Fibroblast of lung (primary cell): ENCODE data around the gene PDE4D. TPM values are rescaled to one million over a fixed set of nuclear protein-coding genes. Genes with fewer than 3 reads are reported as not detected.

Experiments used
- DNase-seq, 2 donors: peaks; one replicate each; pipeline versions ENCODE4 v3.0.0 to v3.0.0-alpha.2; 2010; ENCODE audit warnings: low read depth in 2 of 2
- H2AFZ ChIP-seq: 2 replicates; pipeline ENCODE4 v1.5.1; 2012; ENCODE audit warnings: low read length, control low read depth, inconsistent platforms
- H3K27ac ChIP-seq: 2 replicates; pipeline ENCODE4 v1.5.1; 2011; ENCODE audit warnings: low read length, control low read depth; ENCODE audit not compliant: insufficient read depth
- H3K27me3 ChIP-seq: 2 replicates; pipeline ENCODE4 v1.5.1; 2011; ENCODE audit warnings: mild to moderate bottlenecking, low read length; ENCODE audit not compliant: control insufficient read depth, insufficient read depth
- H3K36me3 ChIP-seq: 2 replicates; pipeline ENCODE4 v1.5.1; 2011; ENCODE audit warnings: low read length; ENCODE audit not compliant: control insufficient read depth, insufficient read depth
- H3K4me1 ChIP-seq: 2 replicates; pipeline ENCODE4 v1.5.1; 2011; ENCODE audit warnings: low read length; ENCODE audit not compliant: control insufficient read depth, insufficient read depth; ENCODE audit errors: extremely low read depth
- H3K4me2 ChIP-seq: 2 replicates; pipeline ENCODE4 v1.5.1; 2011; ENCODE audit warnings: low read length, control low read depth; ENCODE audit not compliant: insufficient read depth; ENCODE audit errors: extremely low read depth
- H3K4me3 ChIP-seq, 4 experiments: fragments of 200-600 bp in 1 of 4; sonication (generic) in 1 of 4; replicated peaks in 1 of 4; 2 replicates each; pipeline ENCODE4 v1.5.1; 2011 to 2016; ENCODE audit warnings: low read length in 4 of 4, low read depth in 3 of 4, mild to moderate bottlenecking in 3 of 4, control low read depth in 2 of 4, inconsistent platforms in 1 of 4, mixed read lengths in 1 of 4; ENCODE audit not compliant: insufficient read depth in 1 of 4; ENCODE audit errors: control extremely low read depth in 1 of 4
- H3K79me2 ChIP-seq: 2 replicates; pipeline ENCODE4 v1.5.1; 2012; ENCODE audit warnings: mild to moderate bottlenecking, low read length, inconsistent platforms; ENCODE audit not compliant: control insufficient read depth, insufficient read depth
- H3K9ac ChIP-seq: 2 replicates; pipeline ENCODE4 v1.5.1; 2011; ENCODE audit warnings: mild to moderate bottlenecking, low read length, control low read depth; ENCODE audit not compliant: insufficient read depth
- H3K9me3 ChIP-seq: 2 replicates; pipeline ENCODE4 v1.5.1; 2012; ENCODE audit warnings: low read depth, low read length; ENCODE audit not compliant: control insufficient read depth, insufficient read depth
- H4K20me1 ChIP-seq: 2 replicates; pipeline ENCODE4 v1.5.1; 2011; ENCODE audit warnings: low read length; ENCODE audit not compliant: control insufficient read depth, insufficient read depth; ENCODE audit errors: extremely low read depth
- CTCF ChIP-seq, 2 donors: IDR thresholded peaks in 1 of 2; conservative IDR thresholded peaks in 1 of 2; 1 replicate in 1 of 2; 2 replicates in 1 of 2; pipeline ENCODE4 v1.5.1; 2011 to 2012; ENCODE audit warnings: low read length in 2 of 2, control low read depth in 1 of 2, inconsistent platforms in 1 of 2, low read depth in 1 of 2, mild to moderate bottlenecking in 1 of 2
- EZH2 ChIP-seq: IDR thresholded peaks from 2 replicates; pipeline ENCODE4 v1.5.1; 2012; ENCODE audit warnings: low read length, control low read depth, mild to moderate bottlenecking; ENCODE audit errors: missing control alignments
- polyA plus RNA-seq, 2 donors: library from polyadenylated mRNA; depleted of rRNA in 1 of 2; stranded (reverse) in 1 of 2; unstranded in 1 of 2; fragments of >200 nt; gene quantifications; 2 replicates each; pipeline ENCODE4 v1.2.1, GENCODE V29; 2011 to 2012; ENCODE audit warnings: missing spikeins in 1 of 2
- total RNA-seq: library from RNA; depleted of rRNA; stranded (reverse); fragments of >200 nt; gene quantifications from 2 replicates; pipeline ENCODE4 v1.2.1, GENCODE V29; 2014

PDE4D gene
- total and polyA plus RNA-seq, 2 donors (not counting 1 experiment from before 2014, with no cell fraction given), result 2.1 to 8.3 TPM

DNA sequence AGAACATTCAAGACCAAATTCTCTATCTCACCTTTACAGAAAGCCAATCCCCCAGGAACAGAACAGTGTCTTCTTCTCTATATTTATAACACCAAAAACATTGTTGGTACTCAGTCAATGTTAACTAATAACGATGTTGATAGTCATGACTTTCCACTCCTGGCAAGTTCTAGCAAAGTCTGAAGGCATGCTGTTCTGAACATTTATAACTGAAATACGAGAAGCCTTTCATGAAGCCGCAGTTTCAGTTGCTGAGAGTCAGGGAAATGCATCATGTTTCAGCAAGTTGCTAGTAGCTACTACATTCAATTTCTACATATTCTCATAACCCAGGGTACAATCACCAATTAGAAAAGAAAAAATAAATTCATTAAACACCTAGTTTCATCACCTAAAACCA lies 301.4 kb downstream of the PDE4D start:
- peak; percentile 46 to 83 for DNase-seq
- Histone ChIP-seq H3K27ac (no peak overlapping the region), H2AFZ (peak overlapping the region; percentile 25), H3K27me3 (no peaks in the 10 kb centered on the region), H3K79me2 (no peaks in the 10 kb centered on the region), H3K4me1 (peaks cover 2% of the 10 kb centered on the region), H3K4me3 (no peak overlapping the region), H3K4me2 (no peak overlapping the region), H3K36me3 (no peaks in the 10 kb centered on the region), H3K9me3 (no peaks in the 10 kb centered on the region), H3K9ac (no peak overlapping the region), H4K20me1 (no peaks in the 10 kb centered on the region)
- TF ChIP-seq EZH2 (no peak), CTCF (conservative IDR thresholded peaks at IDR 0.05 in 1 of 2, IDR thresholded peaks at IDR 0.05 in 1 of 2; ENCODE audit: low read depth in 1 of 2, low read length in 2 of 2) (no peak)

- DNase-seq, result no peak
- H3K4me2 ChIP-seq, result no peak overlapping the region
- H3K27ac ChIP-seq, result no peak overlapping the region
- H3K9ac ChIP-seq, result no peak overlapping the region
- TF ChIP-seq CTCF (conservative IDR thresholded peaks at IDR 0.05 in 1 of 2, IDR thresholded peaks at IDR 0.05 in 1 of 2; ENCODE audit: low read depth in 1 of 2, low read length in 2 of 2), result no peak
- TF ChIP-seq EZH2, result no peak
- peaks cover 2% of the 10 kb centered on the region for H3K4me1 ChIP-seq
- H3K27me3 ChIP-seq, result no peaks in the 10 kb centered on the region
- no peaks in the 10 kb centered on the region for H3K36me3 ChIP-seq
- no peak overlapping the region for H3K4me3 ChIP-seq
- no peaks in the 10 kb centered on the region for H3K9me3 ChIP-seq
- no peaks in the 10 kb centered on the region for H3K79me2 ChIP-seq
- no peak overlapping the region for H2AFZ ChIP-seq
- H4K20me1 ChIP-seq, result no peaks in the 10 kb centered on the region
Measured at GRCh38 chr5:59591162-59591561, 302.4 kb downstream of the PDE4D start.

DNA sequence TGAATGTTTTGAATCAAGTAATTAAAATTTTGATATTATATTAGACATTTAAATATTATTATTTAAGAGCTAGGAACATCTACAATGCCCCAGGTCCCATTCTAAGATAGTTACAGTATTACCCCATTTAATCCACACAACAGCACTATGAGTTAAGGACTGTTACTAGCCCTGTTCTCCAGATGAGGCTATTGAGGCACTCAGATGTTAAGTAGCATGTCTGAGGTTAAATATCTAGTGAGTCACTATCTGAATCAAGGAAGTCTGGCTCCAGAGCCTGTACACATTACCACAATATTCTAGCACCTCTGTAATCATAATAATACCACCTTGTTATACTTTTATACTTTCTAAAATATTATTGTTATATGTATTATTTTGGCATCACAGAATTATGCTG lies 304.6 kb downstream of the PDE4D start:
- TF ChIP-seq EZH2 (no peak), CTCF (conservative IDR thresholded peaks at IDR 0.05 in 1 of 2, IDR thresholded peaks at IDR 0.05 in 1 of 2; ENCODE audit: low read depth in 1 of 2, low read length in 2 of 2) (no peak)
- H3K4me1 ChIP-seq, result peaks cover 2% of the 10 kb centered on the region
- no peaks in the 10 kb centered on the region for H3K27me3 ChIP-seq
- H3K9ac ChIP-seq, result no peak overlapping the region
- H3K4me3 ChIP-seq, result no peak overlapping the region
- no peak overlapping the region for H2AFZ ChIP-seq
- H3K9me3 ChIP-seq, result no peaks in the 10 kb centered on the region
- H4K20me1 ChIP-seq, result no peaks in the 10 kb centered on the region
- H3K27ac ChIP-seq, result no peak overlapping the region
- peak; percentile 14 to 83 for DNase-seq
- no peaks in the 10 kb centered on the region for H3K36me3 ChIP-seq
- no peaks in the 10 kb centered on the region for H3K79me2 ChIP-seq
- no peak overlapping the region for H3K4me2 ChIP-seq
